Measurements from ENCODE around the gene MMD.

DNA sequence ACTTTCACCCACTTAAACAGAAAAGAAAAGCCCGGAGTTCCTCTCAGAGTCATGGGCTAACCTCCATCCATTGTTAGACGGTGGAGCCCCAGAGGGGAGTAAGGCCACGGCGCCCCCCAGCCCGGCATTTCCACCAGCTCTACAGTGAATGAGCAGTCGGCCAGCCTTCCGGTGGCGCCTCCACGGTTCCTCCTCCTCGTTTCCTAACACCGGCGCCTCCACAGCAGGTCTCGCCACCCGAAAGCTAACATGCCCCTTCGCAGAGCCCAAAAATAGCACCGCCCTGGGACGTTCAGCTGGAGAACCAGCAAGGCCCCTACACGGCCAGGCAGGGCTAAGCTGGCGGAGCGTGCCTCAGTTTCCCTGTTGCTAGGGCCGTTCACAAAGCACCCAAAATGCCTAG is 858 bp downstream of the MMD start:
- TF ChIP-seq POLR2AphosphoS5 (IDR thresholded peaks at IDR 0.05; ENCODE audit: borderline replicate concordance, low read depth, low read length) (no peak), FOXP2 (optimal IDR thresholded peaks at IDR 0.05; ENCODE audit: control extremely low read depth, extremely low read length, insufficient read depth) (no peak)

Measured in SK-N-MC (cell line).